GM21825 (cell line): ENCODE results near the gene TRPM5.

Experiments used
- ATAC-seq: cut with Tn5 transposase; IDR thresholded peaks from one replicate; pipeline ENCODE4 v1.9.1; 2021; ENCODE audit warnings: mild to moderate bottlenecking, moderate library complexity; ENCODE audit not compliant: unreplicated experiment

The TRPM5 gene

DNA sequence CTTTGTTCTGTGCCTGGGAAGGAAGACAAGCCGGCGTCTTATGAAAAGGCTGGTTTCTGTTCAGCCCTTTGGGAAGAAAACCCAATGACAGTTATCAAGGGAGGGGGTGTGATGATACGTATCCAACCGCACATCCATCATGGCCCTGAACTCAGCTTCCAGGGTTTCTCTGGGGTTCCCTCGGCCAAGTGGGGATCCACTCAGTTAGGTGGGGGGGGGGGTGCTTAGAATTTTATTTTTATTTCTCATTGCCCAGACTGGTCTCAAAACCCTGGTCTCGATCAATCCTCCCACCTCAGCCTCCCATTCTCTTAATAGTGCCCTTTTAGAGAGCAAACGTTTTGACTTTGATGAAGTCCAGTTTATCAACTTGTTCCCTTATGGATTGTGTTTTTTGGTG lies 26.2 kb upstream of the TRPM5 start:
- no peak for ATAC-seq

DNA sequence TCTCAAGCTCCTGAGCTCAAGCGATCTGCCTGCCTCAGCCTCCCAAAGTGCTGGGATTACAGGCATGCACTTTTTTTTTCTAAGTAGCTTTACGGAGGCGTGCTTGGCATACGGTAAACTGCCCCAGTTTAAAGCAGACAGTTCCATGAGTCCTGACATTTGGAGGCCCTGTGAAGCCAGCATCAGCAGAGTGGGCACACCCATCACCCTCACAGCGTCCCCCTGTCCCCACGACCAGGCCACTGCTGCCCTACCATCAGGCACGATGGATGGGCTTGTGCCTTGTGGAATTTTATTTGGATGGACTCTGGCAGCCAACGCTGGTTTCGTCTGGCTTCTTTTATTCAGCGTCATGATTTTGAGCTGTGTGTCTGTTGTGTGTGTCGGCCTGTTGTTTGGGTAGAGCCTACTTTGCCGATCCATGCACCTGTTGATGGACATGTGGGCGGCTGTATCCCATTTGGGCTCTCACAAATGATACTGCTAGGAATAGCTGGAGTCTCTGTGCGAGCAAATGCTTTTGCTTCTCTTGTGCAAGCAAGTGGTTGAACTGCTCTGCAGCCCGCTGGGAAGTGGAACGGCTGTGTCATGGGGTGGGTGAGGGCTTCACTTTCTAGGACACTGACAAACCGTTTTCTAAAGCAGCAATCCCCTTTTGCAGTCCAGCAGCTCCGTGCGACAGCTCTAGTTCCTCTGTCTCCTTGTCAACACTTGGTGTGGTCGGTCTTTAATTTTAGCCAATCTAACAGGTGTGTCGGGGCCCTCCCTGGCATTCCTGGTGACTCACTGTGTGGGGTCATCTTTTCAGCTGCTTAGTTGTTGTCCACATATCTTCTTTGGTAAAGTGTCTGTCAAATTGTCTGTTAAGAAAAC lies 24.3 kb upstream of the TRPM5 start:
- no peak for ATAC-seq

DNA sequence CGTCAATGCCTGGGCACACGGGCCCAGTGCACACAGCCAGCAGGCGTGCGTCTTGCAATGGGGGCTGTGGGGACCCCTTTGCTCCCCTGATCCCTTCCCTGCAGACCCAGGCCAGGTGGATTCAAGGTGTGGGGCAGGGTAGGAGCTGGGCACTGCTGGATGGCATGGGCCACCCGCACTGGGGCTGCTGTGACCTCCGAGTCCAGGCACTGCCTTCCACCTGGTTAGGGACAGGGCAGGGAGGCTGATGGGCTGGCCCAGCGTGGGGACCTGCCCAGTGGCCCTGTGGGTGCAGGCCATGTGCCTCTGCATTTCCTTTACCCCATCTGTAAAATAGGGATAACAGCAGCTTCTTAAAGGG lies 23.4 kb upstream of the TRPM5 start:
- no peak for ATAC-seq

DNA sequence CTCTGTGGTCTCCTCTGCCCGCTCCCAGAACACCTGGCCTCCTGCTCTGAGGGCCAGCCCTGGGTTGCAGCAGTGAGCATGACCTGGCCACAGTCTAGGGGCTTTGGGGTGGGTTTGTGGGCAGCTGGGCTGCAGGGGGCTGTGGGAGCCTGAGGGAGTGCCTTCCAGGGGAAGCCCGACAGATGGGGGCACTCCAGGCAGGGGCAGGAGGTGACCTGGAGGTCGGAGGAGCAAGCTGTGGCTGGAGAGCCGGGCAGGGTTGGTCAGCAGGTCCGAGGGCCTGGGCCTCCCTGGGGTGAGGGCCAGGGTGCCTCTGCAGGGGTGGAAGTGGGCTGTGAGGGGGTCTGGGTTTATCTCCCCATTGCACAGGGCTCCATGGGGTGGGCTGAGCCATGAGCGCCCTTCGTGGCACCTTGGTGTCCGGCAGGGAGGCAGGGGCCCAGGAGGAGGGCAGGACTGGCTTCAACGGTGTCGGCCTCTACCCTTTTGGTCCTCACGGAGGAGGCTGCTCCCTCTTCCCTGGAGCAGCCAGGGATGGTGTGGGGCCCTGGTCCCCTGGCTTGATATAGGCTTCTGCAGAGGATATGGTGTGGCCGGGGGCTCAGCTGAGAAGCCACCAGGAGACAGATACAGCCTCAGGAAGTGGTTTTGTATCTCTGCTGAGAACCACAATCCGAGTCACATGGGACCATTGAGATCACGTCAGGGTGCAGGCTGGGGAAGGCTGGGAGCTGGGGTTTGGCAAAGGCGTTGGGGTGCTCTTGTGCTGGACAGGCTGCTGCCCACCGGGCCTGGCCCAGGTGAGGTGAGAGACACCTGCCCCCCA lies 22.8 kb upstream of the TRPM5 start:
- no peak for ATAC-seq

DNA sequence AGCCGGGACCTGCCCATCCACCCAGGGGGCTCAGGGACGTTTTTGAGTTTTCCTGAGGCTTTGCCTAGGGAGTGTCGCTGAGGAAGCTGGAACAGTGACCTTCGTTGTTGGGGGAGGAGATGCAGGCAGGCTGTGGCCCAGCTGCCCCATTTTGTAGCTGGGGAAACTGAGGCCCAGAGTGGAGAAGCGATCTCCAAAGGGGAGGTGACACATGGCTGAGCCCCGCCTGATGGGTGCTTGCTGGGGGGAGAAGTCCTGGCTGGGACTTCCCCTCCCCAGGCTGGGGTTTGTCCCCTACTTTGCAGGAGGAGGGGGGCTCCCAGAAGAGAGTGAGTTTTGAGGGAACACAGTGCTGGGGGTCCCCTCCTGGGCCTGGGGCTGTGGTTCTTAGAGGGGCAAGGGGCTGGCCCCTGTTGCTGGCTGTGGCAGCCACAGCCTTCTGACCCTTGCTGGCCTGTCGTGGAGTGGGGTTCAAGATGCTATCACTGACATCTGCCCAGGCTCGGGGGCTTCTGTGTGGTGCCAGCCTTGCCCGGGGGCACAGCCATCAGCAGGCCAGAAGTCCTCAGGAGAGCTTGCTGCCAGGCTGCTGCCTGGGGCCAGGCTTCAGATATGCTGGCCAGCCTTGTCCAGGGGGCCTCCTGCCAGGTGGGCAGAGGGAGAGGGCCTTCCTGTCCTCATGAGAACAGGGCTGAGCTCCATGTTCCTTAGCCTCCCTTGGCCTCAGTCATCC lies 21.9 kb upstream of the TRPM5 start:
- no peak for ATAC-seq

DNA sequence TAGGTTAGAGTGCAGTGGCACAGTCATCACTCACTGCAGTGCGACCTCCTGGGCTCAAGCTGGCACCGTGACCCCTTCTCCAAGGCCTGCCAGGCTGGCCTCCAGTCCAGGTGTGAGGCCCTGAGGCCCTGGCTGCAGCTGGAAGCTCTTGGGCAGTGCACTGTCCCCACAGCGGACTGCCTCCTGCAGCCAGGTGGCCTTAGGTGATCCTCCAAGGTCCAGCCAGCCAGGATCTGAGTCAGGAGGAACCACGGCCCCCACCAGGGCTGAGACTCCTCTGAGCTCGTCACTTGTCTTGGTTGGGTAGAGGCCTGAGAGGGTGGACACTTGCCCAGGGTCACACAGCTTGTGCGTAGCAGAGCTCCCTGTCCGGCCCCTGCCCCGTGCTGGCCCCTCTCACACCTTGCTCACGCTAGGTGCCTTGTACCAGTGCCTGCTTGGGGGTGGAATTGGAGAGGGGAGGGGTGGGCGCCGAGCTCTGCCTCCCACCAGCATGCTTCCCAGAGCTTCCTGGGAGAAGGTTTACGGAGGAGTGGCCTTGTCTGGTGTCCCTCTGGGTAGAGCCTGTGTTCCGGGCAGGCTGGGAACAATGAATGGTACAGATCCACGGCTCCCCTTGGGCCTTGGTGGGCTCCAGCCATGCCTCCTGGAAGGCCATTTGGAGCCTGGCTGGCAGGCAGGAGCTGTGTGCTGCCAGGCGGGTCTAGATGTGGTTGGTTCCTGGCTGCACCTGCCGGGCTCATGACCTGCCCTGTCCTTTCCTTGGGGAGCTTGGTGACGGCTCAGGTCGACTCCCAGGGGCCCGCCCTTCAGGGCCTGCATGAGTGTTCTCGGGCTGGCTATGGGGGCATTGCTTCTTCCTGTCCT lies 21.1 kb upstream of the TRPM5 start:
- ATAC-seq: no peak

DNA sequence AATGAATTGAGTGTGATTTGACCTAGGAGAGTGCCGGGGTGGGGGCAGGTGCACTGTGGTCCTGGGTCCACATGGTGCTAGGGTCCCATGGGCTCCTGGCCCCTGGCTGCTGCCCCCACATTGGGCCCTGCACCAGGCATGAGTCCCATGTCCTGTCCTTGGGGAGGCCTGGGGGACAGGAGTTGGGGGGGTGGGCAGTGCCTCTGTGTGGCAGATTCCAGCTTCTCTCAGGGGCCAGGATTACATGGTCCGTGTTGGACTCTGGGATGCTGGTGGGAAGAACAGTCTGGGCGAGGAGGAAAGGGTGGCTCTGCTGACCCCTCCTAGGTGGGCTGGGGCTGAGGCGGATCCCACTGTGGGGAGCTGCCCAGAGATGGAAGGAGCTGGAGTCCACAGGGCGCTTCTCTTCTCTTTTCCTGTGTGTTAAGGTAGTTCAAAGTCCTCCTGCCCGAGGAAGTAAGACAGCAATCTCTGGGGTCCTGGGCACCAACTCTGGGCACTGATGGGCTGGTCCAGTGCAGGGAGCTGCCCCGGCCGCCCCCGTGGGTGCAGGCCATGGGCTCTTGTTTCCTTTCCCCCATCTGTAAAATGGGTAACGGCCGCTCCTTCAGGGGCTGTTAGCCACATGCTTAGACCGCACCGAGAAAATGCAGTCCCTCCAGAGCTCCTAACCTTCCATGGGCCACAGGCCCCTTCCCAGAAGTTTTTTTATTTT lies 20.3 kb upstream of the TRPM5 start:
- ATAC-seq: no peak

DNA sequence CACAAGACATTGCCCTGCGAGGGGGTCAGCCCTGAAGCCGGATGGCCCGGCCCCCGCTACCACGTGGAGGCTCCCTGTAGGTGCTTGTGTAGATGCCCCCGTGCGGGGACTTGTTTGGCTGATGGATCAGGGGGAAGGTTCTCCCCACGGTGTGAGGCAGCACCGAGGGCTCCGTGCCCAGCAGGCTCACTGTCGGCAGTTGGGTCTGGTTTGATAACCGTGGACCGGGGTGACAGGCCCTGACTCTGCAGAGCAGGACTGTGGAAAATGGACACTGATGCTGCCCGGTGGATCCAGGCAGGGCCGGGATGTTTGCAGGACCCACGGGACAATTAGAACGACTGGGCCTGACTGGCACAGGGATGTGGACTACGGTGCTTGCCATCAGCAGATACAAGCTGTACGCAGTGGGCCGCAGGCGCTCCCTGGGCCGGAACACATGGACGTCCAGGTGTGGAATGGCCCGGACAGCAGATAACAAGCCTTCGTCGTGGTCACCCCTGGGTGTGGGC lies 19.5 kb upstream of the TRPM5 start:
- ATAC-seq: no peak

DNA sequence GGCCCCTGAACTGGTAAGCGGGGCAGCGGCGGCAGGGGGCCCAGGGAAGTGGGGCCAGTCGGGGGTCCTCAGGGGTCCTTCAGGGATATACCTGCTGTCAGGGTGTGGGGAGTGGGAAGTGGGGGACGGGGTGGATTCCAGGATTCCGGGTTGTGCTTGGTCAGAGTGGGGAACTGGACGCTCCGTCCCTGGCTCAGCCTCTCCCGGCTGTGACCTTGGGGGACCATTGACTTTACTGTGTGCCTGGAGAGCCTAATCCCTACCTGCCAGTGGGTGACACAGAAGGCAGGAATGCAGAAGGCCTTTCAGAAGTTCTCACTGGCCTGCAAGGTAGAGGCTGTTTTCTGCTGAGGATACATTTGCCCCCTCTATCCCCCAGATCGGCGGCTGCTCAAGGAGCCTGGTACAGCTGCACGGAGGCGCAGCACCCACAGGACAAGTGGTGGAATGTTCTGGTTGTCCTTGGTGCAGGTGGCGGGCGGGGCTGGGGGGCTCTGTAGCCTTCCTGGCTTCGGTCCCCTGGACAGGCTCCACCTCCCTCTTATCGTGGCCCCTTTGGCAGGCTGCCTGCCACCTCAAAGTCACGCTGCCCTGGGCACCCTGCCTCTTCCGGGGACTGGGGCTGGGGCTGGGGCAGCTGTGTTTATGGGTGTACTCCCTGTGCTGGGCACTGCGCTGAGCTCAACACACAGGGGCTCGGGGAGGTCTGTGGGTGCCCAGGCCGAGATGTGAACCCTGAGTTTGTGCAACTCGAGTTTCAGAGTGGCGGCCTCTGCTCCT lies 18.9 kb upstream of the TRPM5 start:
- no peak for ATAC-seq

DNA sequence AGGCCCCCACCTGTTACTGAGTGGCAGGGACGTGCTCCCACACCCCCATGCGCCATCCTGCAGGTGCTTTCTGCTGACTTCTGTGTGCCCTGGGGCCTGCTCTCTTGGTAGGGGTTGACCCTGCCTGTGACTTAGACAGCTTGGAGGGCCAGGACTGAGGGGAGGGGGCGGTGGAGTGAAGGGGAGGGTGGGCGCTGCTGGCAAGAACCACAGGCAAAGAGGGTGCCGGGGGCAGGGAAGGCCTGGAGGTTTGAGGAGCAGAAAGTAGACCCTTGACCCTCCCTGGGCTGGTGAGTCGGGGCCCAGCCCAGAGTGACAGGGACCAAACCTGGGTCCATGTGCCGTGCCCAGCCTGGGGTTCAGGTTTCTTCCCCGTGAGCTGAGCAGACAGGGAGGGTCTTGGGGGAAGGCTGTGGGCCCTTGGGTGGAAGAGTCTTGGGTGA lies 18.2 kb upstream of the TRPM5 start:
- no peak for ATAC-seq

DNA sequence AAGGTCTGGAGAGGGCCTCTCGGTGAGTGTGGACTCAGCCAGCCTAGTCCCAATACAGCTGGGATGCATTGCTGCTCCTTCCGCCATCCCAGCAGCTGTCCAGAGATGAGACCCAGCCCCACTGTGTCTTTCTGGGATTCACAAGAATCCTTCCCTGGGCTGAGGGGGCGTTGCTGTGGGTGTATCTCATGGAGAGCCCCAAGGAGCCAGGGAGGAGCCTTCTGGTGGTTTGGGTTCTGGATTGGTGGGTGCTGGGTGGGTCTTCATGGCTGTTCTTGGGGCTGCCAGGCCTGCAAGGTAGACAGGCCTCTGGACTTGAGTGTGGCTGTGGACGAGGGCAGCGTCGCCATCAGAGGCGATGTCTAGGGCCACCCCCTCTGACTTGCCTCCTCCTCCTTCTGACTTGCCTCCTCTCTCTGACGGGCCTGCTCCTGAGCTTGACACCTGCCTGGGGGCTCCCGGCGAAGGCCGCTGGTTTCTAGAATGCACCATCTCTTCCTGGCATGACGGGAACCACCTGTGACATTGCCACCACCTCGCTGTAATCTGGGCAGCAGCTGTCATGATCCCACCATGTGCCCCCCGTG lies 17.7 kb upstream of the TRPM5 start:
- ATAC-seq: no peak

DNA sequence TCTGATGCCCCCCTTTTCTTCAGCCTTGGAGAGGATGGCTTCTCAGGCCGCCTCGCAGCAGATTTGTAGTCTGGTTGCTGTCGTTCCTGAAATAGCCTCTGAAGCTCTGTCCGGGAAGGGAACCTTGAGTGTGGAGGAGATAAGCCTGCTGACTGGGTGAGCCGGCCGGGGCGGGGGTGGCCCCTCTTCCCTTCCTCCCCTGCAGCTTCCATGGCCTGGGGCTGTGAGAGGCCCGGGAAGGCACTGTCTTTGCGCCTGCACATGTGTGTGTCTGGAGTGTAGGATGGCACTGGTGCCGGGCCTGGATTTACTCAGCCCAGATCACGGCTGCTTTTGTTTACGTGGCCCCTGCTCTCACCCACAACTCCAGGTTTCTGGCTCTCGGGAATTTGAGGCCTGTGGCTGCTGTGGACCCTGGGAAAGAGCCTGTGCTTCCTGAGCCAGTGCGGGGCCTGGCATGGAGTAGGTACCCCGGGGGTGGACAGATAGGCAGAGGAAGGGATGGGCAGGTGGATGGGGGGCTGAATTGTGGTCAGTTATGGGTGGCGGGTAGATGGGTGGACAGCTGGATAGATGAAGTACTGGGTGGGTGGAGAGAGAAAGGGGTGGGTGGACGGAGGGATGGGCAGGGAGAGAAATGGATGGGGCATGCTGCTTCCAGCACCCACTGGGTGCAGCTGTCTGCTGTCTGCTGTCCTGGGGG lies 17.1 kb upstream of the TRPM5 start:
- no peak for ATAC-seq

DNA sequence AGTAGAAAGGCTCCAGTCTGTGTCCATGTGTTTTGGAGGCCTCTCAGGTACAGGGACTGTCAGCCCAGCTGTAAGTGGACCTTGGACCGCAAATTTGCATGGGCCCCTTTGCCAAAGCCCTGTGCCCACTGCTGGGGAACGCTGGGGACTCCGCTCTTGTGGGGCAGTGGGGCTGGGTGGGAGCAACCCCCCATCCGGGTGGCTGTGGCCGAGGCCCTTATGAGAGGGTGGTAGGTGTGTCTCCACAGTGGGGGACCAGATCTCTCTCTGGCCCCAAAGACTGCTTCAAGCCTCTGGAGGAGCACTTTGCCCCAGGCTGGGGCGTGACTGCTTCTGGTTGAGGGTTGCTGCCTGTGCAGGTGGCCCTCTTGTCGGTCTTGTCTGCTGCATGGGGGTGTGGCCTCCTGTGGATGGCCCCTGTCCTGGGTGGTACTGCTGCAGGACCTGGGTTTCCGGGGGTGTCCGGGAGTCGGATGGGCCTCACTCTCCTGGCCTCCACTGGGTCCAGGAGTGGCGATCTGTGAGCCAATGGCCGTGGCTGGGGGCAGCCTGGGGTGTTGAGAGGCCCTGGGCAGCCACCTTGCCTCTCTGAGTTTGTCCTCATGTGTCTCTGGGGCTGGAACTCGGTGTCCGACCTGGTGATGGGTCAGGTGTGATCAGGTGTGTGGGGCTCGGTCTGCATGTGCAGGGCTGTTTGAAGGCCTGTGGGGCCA lies 16.4 kb upstream of the TRPM5 start:
- no peak for ATAC-seq

DNA sequence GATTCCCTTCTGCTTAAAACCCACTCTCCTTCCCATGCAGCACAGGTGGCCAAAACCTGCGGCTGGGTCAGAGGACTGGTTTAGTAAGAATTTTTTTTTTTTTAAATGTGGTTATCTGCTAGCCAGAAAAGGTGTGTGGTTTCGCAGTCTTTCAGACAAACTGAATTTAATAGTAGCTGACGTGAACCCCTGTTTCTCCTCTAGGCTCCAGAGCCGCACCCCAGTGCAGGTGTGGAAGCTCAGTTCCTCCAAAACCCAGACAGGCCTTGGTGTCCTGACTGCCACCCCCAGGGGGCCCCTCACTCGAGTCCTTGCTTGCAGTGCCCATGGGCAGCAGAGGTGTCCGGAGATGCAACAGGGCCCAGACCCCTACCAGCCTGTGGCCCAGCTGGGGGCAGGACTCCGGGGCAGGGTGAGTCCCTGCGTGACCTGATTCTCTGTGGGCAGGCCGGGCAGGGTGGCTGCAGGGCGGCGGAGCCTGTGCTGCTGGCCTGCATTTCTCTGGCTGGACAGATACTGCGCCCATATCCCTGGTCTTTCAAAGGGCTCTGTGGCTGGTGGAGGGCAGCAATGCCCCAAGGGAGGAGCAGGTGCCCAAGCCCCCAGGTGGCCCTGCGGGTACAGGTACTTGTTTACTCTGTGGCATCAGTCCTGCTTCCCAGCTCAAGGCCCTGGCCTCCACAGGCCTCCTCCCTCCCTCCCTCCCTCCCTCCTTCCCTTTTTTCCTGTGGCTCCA lies 15.7 kb upstream of the TRPM5 start:
- no peak for ATAC-seq

DNA sequence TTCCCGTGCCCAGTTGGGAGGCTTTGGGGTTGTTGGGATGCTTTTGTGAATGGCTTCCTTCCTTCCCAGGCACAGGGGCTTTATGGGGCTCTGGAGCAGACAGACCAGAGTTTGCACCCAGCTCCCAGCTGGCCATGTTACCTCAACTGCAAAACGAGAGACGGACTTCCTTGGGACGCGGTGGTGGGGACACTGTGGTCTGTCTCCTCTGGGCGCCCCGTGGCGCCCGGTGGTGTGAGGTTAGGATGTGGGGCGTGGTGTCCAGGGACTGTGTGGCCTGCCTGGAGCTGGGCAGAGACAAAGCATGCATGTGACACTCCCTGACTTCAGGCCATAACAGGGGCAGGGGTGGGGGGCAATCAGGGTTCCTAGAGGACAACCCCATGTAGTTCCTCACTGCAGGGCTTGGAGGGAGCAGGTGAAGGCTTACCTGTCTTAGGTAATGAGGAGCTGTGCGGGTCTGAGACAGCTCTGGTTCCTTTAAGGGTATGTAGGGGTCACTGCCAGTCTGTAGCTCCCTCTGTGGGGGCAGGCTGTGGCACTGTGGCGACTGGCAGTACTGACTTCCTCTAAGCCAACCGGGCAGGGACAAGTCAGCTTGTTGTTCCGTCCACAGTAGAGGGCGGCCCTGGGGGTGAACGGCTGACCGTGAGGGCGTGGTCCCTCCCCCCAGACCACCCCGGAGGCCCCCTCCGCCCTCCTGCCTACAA lies 14.9 kb upstream of the TRPM5 start:
- ATAC-seq: no peak

DNA sequence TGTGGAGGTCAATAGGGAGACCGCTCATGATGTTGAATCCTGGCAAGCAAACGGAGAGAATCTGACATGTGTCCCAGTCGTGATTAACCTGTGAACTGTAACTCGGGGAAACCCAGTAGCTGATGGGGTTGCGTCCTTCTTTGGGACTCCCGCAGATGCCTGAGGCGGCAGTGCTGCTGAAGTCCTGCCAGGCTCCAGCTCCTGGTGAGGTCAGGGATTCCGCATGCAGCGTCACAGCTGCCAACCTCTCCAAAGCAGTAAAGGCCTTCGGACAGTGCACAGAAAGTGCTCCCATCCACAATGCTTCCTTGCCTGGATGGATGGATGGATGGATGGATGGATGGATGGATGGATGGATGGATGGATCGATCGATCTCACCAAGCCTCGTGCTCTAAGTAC lies 14.0 kb upstream of the TRPM5 start:
- no peak for ATAC-seq
